IPS-18c (cell line): ENCODE data around the gene MYO1E.

Source experiments
- H3K4me3 ChIP-seq: 2 replicates; pipeline ENCODE4 v1.7.0; 2013; ENCODE audit warnings: low read depth, mild to moderate bottlenecking, low read length, moderate library complexity; ENCODE audit not compliant: insufficient read depth
- H3K9me3 ChIP-seq: one replicate; pipeline ENCODE4 v1.6.1; 2013; ENCODE audit warnings: mild to moderate bottlenecking, low read length, moderate library complexity; ENCODE audit not compliant: control insufficient read depth, insufficient read depth

Gene MYO1E

GRCh38 chr15:59180945-59181600, 191.6 kb downstream of the MYO1E start:
- peaks cover 2% of the 10 kb centered on the region for H3K9me3 ChIP-seq
- no peak overlapping the region for H3K4me3 ChIP-seq

- peaks cover 2% of the 10 kb centered on the region for H3K9me3 ChIP-seq
- H3K4me3 ChIP-seq, result no peak overlapping the region
Observed at GRCh38 chr15:59179717-59180116, 193.0 kb downstream of the MYO1E start.

DNA sequence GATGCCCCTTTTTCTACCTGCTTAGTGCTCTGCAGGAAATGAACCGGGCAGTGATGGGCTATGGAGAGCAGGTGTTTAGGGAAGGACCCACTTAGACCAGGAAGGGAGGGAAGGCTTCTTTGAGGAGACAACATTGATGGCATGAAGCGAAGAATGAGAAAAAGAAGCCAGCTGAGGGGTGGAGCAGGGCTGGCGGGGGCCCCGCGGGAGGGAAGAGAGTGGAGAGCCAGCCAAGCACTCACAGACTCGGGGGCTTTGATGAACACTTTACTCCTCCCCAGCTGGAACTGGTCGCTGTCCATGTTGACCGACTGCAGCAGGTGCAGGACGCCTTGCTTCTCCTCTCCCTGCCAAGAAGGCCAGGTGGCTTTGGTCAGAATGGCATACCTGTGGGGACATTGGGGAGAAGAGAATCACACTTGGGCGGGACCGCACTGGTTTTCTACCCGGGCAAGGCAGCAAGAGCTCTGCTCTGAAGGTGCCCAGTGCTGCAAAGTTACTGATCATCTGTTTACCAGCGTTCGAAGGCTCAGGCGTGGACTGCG, 194.4 kb downstream of the MYO1E start:
- H3K4me3 ChIP-seq, result no peak overlapping the region
- peaks cover 2% of the 10 kb centered on the region for H3K9me3 ChIP-seq

DNA sequence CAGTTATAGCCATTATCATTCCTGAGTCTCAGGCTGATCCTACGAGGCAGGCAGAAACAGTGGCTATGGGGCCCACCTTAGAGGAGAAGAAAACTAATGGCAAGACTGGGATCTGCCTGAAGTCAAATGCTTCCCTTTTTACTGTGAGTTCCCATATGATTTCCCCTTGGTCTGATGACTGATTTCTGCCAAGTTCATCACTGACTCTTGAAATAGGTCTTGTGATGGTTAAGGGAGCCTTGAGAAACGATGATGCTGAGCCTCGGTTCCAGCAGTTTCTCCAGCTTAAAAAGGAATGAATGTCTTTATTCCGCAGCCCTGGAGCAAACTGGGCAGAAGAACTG, 195.4 kb downstream of the MYO1E start:
- Histone ChIP-seq H3K9me3 (peaks cover 2% of the 10 kb centered on the region), H3K4me3 (no peak overlapping the region)

- peaks cover 2% of the 10 kb centered on the region for H3K9me3 ChIP-seq
- no peak overlapping the region for H3K4me3 ChIP-seq
Observed at GRCh38 chr15:59176653-59177316, 195.9 kb downstream of the MYO1E start.

DNA sequence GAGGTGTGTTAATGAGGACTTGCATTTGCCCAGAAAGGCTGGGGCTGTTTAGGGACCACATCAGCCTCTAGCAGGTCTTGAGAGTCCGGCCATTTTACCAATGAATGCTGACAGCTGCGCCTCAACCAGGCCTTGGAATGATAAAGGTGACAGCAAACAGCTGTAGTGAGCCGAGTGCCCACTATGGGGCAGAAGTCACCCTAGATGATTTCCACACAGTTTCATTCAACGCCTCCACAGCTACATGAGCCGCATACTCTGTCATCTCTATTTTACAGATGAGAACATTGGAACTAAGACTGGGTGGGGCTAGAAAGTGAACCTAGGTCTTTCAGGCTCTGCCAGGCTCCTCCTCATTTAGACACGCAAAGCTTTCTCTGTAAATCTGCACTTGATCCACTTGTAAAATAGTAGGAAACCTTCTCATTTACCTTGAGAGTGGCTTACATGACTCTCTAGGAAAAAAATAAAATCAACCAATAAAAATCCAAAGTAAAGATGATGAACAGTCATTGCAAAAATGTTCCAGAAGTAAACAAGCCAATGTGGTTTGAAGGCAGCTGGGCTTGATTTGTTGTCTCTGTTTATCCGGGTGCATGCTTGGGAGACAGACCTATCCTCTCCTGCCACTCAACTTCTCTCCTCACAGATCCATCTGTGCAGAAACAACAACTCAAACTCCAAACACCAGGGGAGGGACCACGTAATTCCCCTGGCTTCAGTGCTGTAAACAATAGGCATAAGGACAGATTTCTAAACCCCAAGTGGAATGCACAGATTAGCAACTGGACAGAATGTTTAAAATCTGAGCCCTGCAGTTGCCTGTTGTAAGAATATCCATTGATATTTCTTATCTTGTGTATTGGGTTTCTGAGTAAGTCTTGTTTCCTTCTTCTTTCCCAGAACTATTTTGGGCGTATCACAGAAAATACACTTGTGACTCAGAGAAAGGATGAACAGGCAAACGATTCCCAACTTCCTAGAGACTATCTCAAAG, 197.5 kb downstream of the MYO1E start:
- H3K4me3 ChIP-seq, result no peak overlapping the region
- H3K9me3 ChIP-seq, result no peaks in the 10 kb centered on the region

- Histone ChIP-seq H3K9me3 (no peaks in the 10 kb centered on the region), H3K4me3 (no peak overlapping the region)
Observed at GRCh38 chr15:59174151-59174834, 198.4 kb downstream of the MYO1E start.

GRCh38 chr15:59173194-59173593, 199.5 kb downstream of the MYO1E start:
- no peaks in the 10 kb centered on the region for H3K9me3 ChIP-seq
- H3K4me3 ChIP-seq, result no peak overlapping the region

DNA sequence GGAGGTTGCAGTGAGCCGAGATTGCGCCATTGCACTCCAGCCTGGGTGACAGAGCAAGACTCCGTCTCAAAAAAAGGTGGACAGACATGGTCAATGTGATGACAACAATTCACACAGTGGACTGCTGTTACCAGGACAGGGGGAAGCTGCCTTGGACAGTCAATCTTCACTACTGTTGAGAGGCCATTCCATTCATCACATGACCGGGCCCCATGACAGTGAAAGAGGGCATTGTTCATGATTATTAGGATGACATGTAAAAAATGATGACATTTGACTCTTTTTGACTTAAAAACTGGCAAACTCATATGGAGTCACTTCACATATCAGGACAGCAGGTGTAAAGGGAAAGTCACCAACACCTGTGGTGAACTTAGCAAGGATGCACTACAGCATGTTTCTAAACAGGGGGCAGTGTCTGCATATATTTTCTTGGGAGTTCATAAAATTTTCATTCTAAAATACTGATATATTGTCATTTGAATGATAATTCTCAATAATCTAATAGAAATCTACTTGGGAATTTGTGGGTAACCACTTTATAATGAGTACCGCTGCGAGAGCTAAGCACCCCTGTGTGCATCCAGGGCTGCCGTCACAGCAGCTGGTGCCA, 200.3 kb downstream of the MYO1E start:
- Histone ChIP-seq H3K4me3 (no peak overlapping the region), H3K9me3 (no peaks in the 10 kb centered on the region)

DNA sequence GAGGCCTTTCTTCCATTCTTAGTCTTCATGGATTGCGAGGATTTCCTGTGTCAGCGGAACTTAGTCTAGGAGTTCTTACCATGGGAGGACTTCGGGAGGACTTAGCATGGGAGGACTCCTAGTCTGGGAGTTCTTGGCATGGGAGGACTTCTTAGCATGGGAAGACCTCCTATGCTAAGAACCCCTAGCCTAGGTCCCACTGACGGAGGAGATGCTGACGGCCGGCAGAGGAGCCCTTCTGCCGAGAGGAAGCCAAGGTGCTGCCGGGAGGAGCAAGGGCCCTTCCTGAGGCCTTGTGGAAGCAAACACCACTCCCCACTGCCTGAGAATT, 201.6 kb downstream of the MYO1E start:
- H3K4me3 ChIP-seq, result no peak overlapping the region
- no peaks in the 10 kb centered on the region for H3K9me3 ChIP-seq

- no peak overlapping the region for H3K4me3 ChIP-seq
Observed at GRCh38 chr15:59170295-59171066, 202.2 kb downstream of the MYO1E start.

GRCh38 chr15:59169251-59169708, 203.4 kb downstream of the MYO1E start:
- no peak overlapping the region for H3K4me3 ChIP-seq
- no peaks in the 10 kb centered on the region for H3K9me3 ChIP-seq

More at GRCh38 chr15:59170295-59171066, 202.2 kb downstream of the MYO1E start:
- H3K9me3 ChIP-seq, result no peaks in the 10 kb centered on the region

DNA sequence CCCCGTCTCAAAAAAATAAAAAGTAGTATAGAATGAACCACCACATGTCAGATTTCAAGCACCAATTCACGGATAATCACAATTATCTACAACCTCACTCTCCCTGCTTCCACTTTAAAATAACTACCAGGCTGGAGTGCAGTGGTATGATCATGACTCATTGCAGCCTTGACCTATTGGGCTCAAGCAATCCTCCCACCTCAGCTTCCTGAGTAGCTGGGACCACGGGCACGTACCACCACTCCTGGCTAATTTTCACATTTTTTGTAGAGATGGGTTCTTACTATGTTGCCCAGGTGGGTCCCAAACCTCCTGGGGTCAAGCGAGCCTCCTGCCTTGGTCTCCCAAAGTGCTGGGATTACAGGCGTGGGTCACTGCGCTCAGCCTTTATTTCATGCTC, 204.1 kb downstream of the MYO1E start:
- H3K9me3 ChIP-seq, result no peaks in the 10 kb centered on the region
- no peak overlapping the region for H3K4me3 ChIP-seq

DNA sequence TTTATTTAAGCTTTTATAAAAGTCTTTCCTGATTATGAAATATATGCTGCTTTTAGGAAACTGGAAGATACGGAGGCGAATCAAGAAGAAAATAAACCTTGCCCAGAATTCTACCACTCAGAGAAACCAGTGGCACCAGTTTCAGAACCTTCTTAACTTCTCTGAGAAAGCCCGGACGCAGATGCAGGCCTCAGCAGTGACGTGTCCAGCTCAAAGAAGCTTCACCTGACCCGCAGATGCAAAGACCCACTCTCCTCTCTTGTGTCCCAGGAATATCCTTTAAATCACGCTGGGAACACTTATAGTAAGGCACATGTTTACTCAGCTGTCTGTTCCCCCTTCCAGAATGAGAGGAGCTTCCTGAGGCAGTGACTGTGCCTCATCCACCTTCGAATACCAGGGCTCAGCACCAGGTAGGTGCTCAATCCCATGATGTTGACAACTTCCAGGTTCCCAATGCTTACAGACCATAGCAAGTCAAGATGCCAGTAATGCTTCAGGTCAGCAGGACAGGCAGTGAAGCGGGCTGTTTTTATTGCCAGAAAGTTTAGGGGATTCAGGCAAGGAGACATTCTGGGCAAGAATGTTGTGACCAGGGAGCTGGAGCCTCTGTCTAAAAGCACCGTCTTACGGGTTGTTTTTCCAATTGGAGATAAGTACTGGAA, 205.9 kb downstream of the MYO1E start:
- Histone ChIP-seq H3K4me3 (no peak overlapping the region), H3K9me3 (no peaks in the 10 kb centered on the region)

DNA sequence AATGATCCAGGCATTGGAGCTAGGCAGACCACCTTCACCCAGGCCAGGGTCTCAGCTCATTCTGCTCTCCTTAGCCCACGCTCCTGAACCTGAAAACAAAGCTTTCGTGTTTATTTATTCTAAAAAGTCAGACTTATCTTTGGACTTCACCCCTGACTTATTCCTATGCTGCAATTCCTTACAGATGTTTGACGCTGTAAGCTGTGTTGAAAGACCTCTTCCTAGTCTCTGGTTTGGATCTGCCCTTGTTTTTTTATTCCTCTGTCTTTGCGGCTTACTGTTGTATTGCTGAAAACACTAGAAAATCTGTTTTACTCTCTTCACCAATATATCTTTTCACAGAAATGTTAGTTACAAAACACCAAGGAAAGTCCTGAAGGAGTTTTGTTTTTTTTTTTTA, 206.5 kb downstream of the MYO1E start:
- no peaks in the 10 kb centered on the region for H3K9me3 ChIP-seq
- no peak overlapping the region for H3K4me3 ChIP-seq

GRCh38 chr15:59165726-59166125, 206.9 kb downstream of the MYO1E start:
- H3K9me3 ChIP-seq, result no peaks in the 10 kb centered on the region
- H3K4me3 ChIP-seq, result no peak overlapping the region
